GM12874 (cell line): Measurements from ENCODE around the gene WDFY3.

Experiments used
- TF ChIP-seq, protein P1 (sequence below): IDR thresholded peaks from 2 replicates; pipeline ENCODE4 v1.5.1; 2011; ENCODE audit warnings: low read depth, mild to moderate bottlenecking, control low read depth, low read length, moderate library complexity; ENCODE audit not compliant: insufficient read depth

The WDFY3 gene

DNA sequence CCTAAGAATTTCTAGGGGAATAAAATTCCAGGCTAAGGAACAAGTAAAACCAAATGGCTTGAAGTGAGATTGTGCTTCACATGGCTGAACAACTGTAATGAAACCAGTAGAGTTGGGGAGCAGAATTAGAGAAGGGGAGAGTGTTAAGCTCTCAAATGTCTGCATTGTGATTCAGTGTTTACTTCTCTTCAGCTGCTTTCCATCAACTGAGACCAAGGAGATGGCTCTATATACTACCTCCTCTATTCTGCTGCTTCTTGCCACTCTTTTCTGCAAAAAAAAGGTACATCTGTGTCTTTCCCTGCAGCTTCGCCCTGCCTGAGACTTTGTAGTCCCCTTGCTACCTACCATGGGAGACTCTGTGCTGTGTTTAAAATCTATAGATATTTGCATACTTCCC lies 73.5 kb downstream of the WDFY3 start:
- TF ChIP-seq, protein P1, sequence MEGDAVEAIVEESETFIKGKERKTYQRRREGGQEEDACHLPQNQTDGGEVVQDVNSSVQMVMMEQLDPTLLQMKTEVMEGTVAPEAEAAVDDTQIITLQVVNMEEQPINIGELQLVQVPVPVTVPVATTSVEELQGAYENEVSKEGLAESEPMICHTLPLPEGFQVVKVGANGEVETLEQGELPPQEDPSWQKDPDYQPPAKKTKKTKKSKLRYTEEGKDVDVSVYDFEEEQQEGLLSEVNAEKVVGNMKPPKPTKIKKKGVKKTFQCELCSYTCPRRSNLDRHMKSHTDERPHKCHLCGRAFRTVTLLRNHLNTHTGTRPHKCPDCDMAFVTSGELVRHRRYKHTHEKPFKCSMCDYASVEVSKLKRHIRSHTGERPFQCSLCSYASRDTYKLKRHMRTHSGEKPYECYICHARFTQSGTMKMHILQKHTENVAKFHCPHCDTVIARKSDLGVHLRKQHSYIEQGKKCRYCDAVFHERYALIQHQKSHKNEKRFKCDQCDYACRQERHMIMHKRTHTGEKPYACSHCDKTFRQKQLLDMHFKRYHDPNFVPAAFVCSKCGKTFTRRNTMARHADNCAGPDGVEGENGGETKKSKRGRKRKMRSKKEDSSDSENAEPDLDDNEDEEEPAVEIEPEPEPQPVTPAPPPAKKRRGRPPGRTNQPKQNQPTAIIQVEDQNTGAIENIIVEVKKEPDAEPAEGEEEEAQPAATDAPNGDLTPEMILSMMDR = no peak

DNA sequence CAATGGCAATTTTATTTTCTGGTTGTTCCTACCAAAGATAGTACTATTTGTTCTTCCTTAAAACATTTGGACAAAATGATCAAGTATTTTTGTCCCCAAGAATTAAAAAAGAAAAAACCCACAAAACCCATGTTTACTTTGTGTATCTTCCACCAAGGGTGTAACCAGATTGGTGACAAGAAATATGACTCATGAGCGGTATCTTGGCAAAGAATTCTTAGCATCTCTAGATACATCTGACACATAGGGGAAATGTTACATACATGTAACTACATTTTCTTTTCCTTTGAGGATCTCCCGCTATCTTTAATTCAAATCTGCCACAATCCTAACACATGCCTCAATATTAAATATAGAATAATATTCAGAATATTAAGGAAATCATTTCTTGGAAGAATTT lies 78.7 kb downstream of the WDFY3 start:
- TF ChIP-seq, protein P1 = no peak

DNA sequence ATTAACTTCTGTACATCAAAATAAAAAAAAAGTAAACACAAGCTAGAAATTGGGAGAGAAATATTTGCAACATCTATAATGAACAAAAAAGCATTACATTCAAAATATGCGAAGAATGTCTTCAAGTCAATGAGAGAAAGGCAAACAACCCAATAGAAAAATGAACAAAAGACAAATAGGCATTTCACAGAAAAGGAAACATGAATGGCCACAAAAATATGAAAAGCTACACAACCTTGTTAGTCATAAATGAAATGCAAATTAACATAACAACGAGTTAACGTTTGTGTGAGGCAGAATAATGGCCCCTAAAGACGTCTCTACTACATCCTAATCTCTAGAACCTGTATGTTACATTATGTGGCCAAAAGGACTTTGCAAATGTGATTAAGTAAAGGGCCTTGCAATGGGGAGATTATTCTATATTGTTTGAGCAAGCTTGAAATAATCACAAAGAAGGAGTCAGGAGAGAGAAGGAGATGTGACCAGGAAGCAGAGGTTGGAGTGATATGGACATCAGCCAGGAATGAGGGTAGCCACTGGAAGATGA lies 86.8 kb downstream of the WDFY3 start:
- TF ChIP-seq, protein P1 = no peak

DNA sequence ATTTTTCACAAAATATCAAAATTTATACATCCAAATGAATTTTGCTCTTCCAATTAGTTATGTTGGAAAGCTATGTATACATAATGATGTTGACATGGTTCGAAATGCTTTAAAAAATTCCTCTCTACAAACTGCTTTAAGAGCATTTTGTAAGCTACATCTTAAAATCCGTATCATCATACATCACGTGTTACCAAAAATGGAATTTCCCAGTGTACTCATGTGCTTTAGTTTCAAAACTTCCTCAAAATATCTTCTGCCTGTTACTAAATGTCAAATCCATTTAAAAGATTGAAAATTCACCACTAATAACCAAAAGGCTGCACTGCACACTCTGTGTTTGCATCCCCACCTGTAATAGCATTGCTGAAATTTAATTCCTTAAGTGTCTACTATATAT lies 87.9 kb downstream of the WDFY3 start:
- TF ChIP-seq, protein P1 = no peak

DNA sequence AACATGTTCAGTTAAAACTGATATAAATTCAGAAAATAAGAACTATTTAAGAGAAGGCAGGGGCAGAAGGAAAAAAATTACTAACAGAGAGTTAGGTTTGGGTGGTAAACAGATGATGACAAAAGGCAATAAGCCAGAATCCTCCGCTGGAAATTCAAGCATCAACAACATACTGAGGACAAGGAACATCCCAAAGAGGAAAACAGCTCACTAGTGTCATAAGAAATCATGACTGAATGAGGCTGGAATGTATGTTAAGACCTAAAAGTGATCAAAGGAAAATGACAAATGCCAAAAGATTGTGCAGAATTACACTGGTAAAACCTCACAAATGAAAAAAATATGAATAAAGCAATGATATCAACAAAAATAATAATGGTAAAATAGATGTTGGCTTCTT lies 88.4 kb downstream of the WDFY3 start:
- TF ChIP-seq, protein P1 = no peak

DNA sequence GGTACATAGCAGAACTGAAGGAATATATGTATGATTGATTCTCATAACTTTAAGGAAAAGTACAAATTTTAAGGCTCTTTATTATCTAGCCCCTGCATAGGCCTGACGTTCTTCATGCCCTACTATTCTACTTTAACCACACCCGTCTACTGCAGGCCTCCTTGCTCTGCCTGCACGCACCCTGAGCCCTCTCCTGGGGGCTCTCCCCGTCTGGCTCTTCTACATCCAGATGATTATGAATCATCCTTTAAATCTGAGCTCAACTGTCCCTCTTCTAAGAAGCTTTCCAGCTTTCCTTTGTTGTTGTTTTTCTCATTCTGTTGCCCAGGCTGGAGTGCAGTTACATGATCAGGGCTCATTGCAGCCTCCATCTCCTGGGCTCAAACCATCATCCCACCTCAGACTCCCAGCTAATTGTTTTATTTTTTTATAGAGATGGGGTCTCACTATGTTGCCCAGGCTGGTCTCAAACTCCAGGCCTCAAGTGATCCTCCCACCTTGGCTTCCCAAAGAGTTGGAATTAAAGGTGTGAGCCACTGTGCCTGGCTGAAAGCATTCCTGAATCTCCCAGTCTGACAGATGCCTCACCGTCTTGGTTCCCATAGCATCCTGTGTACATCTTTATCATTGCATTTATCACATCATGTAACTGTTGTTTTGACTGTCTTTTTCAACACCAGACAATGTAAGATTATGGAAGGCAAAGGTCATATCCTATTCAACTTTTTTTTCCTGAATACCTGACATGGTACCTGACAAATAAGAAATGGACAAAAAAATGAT lies 89.2 kb downstream of the WDFY3 start:
- TF ChIP-seq, protein P1 = no peak

DNA sequence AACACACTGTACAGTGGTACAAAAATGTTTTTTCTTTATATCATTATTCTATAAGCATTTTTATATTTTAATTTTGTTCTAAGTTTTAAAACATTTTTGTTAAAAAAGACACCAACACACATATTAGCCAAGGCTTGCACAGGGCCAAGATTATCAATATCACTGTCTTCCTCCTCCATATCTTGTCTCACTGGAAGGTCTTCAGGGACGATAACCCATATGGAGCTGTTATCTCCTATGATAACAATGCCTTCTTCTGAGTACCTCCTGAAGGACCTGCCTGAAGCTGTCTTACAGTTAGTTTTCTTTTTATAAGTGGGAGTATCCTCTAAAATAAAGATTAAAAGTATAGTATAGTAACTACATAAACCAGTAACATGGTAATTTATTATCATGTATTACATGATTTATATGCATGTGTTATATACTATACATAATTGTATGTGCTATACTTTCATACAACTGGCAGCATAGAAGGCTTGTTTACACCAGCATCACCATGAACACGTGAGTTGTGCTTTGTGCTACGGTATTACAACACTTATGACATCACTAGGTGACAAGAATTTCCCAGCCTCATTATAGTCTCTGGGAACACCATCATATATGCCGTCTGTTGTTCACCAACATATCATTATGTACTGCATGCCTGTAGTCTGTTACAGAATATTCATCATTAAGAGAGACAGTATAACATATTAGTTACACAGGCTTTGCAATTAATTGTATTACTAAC lies 90.7 kb downstream of the WDFY3 start:
- TF ChIP-seq, protein P1 = no peak
